ENCODE results near the gene ST6GAL1.

- TF ChIP-seq CTCF (conservative IDR thresholded peaks at IDR 0.05; ENCODE audit: low read depth in 2 of 2) (no peak), CREB1 (CRISPR knock-in tag; IDR thresholded peaks at IDR 0.05; ENCODE audit: low read depth) (no peak), EZH2phosphoT487 (IDR thresholded peaks at IDR 0.05; ENCODE audit: unreplicated experiment) (no peak), REST (IDR thresholded peaks at IDR 0.05; ENCODE audit: unreplicated experiment) (no peak)
These were observed 101.6 kb downstream of the ST6GAL1 start for GRCh38 chr3:187031934-187032333.
